DMS53 treated with DMSO at 0.1 percent for 48 hours (cell line): Measurements from ENCODE around the gene KRTAP5-8.
"Not testable (repeated sequence)": the region's sequence is repeated elsewhere in the genome, so short reads cannot be mapped to it uniquely, and the experiment has no call there.

Experiments
- DNase-seq: peaks from one replicate; lab custom pipeline; 2025; ENCODE audit not compliant: unreplicated experiment; lab: John Stamatoyannopoulos, UW

The KRTAP5-8 gene

DNA sequence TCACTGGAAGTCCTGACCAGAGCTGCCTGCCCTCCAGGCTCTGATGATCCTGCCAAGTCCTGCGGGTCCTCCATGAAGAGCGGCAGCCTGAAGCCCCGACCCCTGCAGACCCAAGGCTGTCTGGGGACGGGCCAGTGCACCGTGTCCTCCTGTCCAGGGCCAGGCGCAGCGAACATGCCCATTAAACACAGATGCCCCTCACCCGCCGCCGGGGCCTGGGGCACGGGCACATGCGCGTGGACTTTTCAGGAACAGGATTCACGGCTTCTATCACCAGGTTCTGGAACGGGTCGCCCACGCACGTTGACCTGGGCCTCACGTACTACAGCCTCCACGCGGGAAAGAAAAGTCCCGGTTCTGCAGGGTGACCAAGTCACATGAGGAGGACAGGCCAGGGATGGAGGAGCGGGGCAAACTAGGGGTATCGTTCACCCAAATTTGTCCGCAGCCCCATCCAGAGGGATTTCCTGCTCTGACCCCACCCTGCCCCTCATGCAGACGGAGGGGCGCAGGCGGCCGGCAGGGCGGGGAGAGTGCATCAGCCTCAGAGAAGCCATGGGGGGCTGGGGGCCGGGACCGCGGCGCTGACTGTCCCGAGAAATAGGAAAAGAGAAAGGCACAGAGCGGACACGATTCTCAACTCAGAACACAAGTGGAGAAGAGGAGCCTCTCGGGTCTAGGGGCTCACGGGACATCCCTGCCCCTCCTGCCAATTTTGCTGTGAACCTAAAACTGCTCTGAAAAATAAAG lies 33.5 kb downstream of the KRTAP5-8 start:
- DNase-seq = not testable (repeated sequence)

DNA sequence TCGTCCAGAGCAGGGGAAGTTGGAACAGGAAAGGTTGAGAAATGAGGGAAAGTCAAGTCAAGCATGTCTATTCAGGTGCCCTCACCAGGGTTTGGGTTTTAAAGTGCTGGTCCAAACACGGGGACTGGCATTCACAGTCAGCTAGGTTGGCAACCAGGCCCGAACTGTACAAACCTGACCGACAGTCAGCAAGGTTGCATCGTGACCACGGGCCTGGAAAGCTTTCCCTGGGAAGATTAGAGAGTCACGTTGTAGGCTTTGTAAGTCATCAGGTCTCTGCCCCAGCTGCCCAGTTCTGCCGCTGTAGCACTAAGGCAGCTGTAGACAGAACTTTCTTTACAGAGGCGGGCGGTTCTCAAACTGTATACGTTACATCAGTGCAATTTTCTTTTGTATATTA lies 35.0 kb downstream of the KRTAP5-8 start:
- no peak for DNase-seq

GRCh38 chr11:71574418-71574817 lies 36.6 kb downstream of the KRTAP5-8 start:
- DNase-seq = no peak

DNA sequence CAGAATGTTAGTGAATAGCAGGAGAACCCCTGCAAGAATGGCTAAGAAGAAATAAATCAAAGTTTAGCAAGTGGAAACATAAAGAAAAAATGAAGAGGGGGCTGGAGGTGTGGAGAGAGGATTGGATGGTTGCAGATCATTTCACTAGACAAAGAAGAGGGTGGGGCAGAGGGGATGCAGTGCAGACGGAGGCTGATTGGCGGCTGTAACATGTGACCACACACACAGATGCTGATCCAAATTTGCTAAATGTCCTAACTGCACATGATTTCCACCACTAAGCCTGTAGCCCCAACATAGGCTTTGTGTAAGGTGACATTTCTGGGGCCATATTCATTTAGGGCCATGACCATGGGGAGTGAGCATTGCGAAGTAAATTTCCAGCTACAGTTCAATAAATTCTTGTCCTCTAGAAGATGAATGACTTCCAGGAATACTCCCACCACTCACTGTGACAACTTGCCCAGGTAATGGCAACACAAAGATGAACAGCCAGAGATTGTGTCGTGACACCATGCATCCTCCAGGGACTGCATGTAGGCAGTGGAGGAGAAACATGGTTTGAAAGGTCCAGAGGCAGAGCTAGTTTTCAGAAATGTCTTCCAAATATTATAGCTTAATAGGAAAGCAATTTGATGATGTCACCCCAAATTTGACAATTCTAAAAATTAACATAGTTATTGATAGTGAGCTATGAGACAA lies 38.0 kb downstream of the KRTAP5-8 start:
- DNase-seq = no peak

DNA sequence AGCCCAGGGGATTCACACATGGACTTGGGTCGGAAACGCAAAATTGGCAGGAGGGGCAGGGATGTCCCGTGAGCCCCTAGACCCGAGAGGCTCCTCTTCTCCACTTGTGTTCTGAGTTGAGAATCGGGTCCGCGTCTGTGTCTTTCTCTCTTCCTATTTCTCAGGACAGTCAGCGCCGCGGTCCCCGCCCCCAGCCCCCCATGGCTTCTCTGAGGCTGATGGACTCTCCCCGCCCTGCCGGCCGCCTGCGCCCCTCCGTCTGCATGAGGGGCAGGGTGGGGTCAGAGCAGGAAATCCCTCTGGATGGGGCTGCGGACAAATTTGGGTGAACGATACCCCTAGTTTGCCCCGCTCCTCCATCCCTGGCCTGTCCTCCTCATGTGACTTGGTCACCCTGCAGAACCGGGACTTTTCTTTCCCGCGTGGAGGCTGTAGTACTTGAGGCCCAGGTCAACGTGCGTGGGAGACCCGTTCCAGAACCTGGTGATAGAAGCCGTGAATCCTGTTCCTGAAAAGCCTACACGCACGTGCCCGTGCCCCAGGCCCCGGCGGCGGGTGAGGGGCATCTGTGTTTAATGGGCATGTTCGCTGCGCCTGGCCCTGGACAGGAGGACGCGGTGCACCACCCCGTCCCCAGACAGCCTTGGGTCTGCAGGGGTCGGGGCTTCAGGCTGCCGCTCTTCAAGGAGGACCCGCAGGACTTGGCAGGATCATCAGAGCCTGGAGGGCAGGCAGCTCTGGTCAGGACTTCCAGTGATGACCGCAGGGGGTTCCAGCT lies 39.1 kb downstream of the KRTAP5-8 start:
- not testable (repeated sequence) for DNase-seq

DNA sequence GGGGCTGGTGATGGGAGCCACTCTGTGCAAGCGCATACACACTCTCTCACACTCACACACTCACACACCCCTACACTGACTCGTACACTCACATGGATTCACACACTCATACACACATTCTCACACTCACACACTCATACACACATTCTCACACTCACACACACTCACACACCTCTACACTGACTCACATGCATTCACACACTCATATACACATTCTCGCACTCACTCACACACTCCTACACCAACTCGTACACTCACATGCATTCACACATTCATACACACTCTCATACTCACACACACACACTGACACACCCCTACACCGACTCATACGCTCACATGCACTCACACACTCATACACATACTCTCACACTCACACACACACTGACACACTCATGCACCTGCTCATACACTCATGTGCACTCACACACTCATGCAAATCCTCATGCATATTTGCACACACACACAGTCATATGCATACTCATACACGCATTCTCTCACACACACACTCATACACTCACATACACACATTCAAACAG lies 39.7 kb downstream of the KRTAP5-8 start:
- no peak for DNase-seq

GRCh38 chr11:71579513-71579912 lies 41.7 kb downstream of the KRTAP5-8 start:
- not testable (repeated sequence) for DNase-seq

DNA sequence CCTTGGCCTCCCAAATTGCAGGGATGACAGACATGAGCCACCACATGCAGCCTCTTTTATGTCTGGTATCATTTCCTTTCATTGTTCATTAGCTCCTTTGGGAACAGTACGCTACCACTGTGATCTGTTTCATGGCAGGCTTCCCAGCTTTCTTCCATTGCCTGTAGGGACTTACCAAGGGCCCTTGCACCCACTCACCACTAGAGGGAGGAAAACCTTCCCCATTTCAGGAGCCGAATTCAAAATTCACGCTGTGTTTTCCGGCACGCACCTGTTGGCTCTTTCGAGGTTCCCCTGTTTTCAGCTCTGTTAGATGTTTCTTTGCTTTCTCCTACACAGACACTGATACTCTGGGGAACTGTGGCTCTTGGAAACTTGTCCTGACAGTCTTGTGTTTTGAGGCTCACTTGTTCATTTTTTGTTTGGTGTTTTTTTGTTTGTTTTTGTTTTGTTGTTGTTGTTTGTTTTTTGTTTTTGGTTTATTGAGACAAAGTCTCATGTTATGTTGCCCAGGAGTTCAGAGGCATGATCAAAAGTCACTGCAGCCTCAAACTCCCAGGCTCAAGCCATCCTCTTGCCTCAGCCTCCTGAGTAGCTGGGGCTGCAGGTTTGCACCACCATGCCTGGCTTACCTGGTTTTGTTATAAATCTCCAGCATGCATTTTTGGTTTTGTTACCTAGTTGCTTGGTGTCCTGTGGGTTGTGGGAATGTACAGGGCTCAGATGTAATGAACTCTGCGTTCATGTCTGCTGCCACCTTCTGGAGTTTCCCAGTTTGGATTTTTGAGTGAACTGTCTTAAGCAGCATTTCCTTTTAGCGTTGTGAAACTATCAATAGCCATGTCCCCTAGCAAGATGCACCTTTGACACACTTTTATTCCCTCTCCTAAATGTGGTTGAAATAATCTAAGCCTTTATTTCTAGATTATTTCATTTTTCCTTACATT lies 42.5 kb downstream of the KRTAP5-8 start:
- DNase-seq = peak; percentile 94

- DNase-seq = no peak
Observed at GRCh38 chr11:71581826-71582225, 44.0 kb downstream of the KRTAP5-8 start.

- no peak for DNase-seq
Observed at GRCh38 chr11:71582309-71582895, 44.6 kb downstream of the KRTAP5-8 start, which contains the start of gene KRTAP5-11. TSS of gene KRTAP5-11 (minus strand) at chr11:71582875. CDS start at chr11:71582837, 38 bp downstream.

- not testable (repeated sequence) for DNase-seq
Observed at GRCh38 chr11:71582969-71583368, 45.1 kb downstream of the KRTAP5-8 start.

- not testable (repeated sequence) for DNase-seq
Observed at GRCh38 chr11:71585673-71586072, 47.8 kb downstream of the KRTAP5-8 start.

- not testable (repeated sequence) for DNase-seq
Observed at GRCh38 chr11:71588314-71588713, 50.5 kb downstream of the KRTAP5-8 start.
